Retina (tissue), 1 donor: ENCODE data around the gene NR2E1.

Experiments
- DNase-seq: peaks from one replicate; pipeline ENCODE4 v3.0.0-alpha.2; 2016

Gene NR2E1

DNA sequence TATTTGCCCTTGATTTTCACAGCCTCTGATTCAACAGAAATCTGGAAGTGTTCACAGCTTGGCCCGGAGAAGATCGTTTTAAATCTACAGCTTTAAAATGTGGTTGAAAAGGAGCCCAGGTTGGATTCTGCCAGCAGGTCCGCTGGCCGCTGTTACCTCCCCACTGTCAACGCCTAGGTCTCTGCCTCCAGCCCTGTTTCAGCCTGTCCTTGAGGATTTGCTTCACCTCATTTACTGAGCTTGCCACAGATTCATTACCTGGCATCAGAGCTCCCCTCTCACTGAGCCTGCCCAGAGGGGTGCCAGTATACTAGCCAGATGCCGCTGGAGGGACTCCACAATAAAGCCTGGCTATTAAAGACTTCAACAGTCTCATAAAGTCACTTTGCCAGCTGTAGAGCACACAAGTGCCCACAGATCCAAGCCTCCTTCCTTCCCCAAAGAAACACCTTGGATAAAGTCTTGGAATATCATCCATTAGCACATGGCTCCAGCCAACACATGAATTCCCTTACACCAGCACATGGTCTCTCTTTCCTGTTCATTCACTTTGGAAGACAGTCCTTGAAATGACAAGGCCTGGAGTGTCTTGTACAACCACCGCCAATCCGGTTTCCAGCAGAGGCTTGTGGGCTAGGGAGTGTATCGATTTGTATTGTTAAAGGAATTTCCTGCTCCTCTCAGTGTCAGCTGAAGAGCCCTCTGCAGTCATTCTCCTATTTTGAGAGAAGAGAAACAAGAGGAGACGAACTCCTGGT is 9.5 kb upstream of the NR2E1 start:
- peak; percentile 76 for DNase-seq

GRCh38 chr6:108156938-108157233 is 8.9 kb upstream of the NR2E1 start:
- DNase-seq = peak; percentile 64

DNA sequence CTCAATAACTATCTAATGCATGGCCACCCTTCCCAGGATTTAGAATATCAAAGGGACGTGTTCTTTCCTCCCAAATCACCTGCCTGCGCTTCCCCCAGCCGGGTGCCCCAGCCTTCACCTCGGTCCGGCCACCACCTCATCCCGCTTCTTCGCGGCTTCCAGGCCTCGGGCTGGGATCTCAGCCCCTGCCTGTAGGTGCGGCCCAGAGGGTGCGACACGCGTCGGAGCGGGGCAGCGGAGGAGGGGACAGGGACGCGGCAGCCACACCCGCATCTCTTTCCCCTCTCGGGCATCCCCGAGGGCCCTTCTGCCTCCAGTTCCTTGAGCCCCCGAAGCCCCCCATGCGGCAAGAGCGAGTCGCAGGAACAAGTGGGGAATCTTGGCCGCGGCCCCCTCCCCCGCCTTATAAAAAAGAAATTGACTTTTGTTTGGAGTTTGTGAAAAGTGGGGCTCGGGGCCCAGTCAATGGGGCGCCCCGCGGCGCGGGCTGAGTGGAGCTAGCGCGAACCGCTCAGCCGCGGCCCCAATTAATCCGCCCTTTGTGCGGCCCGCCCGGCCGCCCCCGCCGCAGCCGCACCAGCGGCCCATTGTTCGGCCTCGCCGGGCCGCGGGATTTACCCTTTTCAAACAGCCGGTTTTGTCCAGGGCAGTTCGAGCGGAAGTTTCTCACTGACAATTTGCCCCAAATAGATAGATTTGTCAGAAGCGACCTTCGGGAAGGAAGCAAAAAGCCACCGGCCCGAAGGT is 8.4 kb upstream of the NR2E1 start:
- peak; percentile 92 for DNase-seq

- peak; percentile 72 for DNase-seq
Observed at GRCh38 chr6:108157981-108158525, 7.8 kb upstream of the NR2E1 start.

GRCh38 chr6:108159981-108160380 is 5.8 kb upstream of the NR2E1 start:
- DNase-seq = peak; percentile 43

DNA sequence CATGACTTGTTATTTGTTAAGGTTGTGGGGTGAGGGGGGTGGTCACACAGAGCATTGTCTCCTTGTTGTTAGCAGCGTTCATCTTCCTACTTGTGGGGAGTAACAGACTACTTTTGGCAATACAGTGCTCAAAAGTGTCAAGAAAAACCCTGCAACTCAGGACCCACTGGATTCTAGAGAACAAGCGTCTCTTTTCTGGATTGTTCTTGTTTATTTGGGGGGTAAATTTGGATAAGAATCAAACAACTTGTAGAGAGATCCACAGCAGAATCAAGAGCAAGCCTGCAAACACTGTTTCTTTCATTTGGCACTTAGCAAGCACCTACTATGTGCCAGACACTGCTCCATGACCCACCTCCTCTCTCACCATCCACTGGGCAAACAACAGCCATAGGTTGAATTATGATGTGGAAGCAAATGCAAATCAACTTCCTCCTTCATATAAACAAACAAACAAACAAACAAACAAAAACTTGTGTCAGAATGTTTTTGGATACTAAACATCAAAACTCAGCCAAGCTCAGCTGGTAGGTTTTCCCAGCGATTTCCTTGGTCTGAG is 4.0 kb upstream of the NR2E1 start:
- DNase-seq = no peak

- no peak for DNase-seq
Observed at GRCh38 chr6:108163267-108163643, 2.6 kb upstream of the NR2E1 start.

GRCh38 chr6:108163644-108164542 is 1.9 kb upstream of the NR2E1 start:
- peak; percentile 65 for DNase-seq

- DNase-seq = no peak
Observed at GRCh38 chr6:108164543-108164814, 1.3 kb upstream of the NR2E1 start.

DNA sequence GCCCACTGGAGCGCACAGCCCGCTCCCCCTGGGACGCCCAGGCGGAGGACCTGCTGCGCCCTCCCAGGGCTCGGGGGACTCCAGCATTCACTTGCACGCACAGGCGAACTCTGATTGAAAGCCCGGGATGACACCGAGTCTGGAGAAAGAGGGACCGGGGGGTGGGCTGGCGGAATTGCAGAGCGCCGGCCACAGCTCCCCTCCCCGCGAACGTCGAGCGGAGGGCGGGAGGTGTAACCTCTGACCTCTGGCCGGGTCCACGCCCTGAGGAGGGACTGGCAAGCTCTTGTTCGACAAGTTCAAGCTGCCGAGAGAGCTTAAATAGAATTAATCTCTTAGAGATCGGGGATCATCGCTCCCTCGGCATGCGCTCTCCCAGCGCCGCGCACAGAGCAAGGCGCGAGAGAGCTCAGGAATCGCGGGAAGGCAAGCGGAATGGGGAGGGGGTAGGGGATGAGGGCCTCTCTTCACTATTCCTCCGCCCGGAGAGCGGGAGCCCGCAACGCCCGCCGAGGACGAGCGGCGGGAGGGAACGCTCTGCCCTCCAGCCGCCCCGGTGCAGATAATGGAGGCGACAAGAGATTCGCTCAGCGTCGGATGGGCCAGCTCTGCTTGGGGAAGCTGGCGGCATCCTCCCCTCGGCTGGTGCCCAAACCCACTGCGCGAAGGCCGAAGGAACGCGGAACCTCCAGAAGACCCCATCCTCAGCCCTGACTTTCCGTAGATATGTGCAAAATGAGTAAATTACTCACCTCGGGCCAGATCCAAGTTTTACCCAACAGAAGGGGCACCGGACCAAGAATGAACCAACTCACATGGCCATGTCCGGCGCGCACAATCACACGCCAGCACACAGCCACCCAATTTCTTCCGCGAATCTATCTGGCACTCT is 761 bp upstream of the NR2E1 start:
- peak; percentile 87 for DNase-seq

DNA sequence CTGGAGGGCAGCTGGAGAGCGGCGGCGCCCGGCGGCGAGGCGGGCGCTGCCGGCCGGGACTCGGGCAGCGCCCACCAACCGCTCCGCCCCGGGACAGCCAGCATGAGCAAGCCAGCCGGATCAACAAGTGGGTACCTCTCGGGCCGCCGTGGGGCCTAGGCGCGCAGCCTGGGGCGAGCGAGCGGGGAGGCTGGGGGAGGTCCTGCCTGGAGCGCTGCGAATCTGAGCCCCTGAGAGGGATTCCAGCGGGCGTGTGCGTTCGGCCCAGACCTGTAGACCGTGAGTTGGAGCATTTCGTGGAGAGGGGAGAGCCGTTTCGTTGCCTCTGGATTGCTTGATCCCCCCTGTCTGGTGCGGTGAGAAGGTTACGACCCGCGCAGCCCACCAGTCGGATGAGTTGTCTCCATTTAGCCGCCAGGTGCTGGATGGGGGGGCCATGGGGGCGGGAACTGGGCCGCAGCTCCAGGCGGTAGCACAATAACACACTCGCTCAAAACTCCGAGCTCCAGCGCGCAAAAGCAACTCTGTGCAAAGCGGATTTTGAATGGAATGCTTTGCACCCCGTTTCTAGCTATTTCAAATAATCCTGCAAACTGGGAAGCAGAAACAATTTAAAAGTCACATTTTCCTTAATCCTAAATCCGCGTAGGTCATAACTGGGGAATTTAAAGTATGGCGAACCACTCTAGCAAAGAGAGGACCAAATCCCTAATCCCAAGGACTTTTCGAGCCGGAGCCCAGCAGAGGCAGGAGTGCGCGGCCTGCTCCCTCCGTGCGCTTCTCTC is 1.0 kb downstream of the NR2E1 start:
- peak; percentile 66 for DNase-seq

GRCh38 chr6:108167449-108168089 is 1.7 kb downstream of the NR2E1 start:
- DNase-seq = peak; percentile 74

- DNase-seq = no peak
Observed at GRCh38 chr6:108168090-108168463, 2.3 kb downstream of the NR2E1 start.

DNA sequence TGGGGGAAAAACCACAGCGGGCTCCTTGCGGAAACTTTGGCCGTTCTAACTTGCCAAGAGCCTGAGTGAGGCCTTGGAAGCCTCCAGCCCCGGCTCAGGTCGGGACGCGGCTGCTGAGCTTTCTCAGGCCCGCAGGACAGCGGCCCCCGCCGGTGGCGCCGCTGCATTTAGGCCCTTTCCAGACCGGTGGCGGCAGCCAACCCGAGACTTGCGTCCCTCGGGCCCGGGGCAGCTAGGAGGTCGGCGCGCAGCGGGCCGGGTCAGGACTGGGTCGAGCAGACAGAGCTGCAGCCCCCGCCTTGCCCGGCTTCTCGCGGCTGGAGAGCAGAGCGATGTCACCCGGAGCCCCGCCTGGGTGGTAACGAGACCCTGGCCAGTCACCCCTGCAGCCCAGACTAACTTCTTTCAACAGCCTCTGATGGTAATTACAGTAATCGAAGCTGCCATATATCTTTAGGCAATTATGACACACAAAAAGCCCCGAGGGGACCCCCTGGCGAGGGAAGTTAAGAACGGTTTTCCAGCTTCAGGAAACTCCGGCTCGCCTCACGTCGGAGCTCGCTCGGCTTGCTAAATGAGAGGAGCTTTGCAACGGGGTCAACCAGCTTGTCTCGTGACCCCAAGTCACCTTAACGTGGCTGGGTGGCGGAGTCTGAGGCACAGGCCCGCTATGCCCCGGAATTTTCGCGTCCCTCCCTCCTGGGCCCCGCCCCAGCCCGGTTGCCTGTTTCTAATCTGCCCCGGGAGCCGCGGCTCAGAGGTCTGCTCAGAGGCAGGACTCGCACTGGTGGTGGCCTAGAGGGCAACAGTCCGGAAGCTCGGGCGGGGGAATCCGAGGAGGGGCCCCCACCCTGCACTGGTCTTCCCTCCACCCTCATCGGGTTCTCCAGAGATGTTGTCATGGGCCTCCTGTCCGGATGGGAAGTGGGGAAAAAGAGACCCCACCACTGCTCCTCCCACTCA is 3.0 kb downstream of the NR2E1 start:
- DNase-seq = peak; percentile 95

- peak; percentile 56 for DNase-seq
Observed at GRCh38 chr6:108169464-108170331, 3.9 kb downstream of the NR2E1 start.

- DNase-seq = peak; percentile 50
Observed at GRCh38 chr6:108170332-108171290, 4.8 kb downstream of the NR2E1 start.

DNA sequence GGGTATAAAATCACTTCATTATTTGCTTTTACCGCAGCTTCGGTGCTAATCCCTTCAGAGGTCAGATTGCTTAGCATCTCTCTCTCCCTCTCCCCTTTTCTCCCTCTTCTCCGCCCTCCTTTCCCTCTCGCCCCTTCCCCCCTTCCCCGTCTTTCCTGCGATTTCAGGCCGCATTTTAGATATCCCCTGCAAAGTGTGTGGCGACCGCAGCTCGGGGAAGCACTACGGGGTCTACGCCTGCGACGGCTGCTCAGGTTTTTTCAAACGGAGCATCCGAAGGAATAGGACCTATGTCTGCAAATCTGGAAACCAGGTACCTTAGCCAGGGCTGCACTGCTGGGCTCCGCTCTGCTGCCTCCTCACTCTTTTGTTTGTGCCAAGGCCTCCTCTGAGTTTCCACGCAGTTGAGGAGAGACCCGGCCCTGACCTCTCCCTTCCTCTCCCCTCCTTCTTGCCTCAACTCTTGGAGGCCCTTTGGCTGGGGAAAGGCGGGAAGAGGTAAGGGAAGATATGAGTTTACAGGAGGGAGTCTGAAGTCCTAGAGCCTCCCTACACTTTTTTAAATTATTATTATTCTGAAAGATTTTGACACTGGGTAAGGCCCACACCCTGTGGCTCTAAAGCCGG is 5.6 kb downstream of the NR2E1 start:
- peak; percentile 43 for DNase-seq
